Measurements from ENCODE around the gene CRHR1.

The CRHR1 gene

DNA sequence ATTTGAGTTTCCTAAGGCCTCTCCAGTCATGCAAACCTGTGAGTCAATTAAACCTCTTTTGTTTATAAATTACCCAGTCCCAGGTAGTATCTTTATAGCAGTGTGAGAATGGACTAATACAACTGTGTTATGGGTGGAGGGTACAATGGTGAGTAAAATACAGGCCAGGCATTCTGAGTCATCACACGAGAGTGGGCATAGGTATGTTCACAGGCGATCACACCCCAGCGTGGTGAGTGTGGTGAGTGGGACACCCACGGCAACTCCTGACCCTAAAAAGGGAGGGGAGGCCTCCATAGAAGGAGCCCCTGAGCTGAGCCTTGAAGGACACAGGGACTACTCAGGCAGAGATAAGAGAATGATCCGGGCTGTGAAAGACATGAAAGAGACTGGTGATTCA is 87.6 kb downstream of the CRHR1 start:
- DNase-seq, result no peak

DNA sequence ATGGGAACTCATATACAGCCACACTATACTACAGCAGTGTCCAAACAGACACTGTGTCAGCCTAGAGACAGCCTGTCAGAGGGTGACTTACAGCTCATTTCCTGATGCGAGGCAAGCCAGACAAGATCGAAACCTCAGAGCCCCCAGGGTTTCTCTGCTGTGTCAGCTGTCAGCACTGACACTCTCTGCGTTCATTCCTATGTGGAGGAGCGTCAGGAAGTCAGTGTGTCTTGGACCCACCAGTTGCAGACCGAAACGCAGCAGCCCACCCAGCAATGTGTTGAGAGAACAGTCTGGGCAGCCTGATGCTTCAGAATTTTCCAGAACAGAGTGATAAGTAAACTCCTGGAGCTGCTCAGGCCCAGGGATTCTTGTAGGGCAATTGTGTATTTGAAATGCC is 89.6 kb downstream of the CRHR1 start:
- no peak for DNase-seq

DNA sequence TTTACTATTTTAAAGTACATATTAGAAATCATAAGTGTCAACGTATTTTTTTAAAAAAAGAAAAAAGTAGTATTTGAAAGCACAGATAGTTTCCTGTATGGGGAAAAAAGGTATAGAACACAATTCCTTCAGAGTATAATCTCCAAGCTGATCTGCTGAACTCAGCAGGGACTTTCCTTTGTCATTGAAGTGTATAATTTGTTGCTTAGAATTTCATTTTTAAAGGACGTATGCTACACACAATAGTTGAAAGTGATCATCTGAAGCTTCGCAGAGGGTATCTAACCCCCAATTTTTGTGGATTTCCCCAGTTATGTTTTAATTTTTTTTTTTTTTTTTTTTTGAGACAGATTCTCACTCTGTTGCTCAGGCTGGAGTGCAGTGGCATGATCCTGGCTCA is 90.0 kb downstream of the CRHR1 start:
- DNase-seq, result no peak

DNA sequence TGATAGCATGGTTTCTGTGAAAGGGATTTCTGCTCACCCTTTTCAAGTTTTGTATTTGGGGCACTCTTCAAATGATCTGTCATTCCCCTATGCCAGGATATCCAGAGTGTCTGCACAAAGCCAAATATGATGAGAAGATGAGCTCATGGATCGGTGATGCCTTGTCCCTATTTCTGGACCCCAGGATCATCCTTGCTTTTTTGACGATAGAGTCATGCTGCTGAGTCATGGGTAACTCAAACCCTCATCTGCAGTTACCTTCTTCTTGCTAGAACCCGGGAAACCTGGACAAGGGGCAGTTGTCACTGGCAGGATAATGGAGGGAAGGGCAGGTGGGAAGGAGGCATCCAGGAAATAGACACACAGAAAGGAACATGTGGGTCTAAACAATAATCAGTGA is 92.4 kb downstream of the CRHR1 start:
- no peak for DNase-seq

DNA sequence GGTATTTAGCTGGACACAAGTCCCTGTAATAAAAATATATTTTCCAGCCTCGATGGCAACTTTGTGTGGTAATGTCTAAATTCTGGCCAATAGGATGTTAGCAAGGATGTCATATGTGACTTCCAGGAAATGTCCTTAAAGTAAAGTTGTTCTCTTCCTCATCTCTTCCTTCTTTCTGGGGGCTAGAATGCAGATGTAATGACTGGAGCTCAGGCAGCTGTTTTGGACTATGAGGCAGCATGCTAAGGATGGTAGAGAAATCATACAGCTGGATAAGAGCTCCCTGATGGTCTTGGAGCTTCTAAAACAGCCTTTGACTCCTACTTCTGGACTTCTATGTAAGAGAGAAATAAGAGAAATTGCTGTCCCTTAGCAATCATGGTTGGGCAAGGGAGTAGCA is 93.3 kb downstream of the CRHR1 start:
- DNase-seq, result no peak

DNA sequence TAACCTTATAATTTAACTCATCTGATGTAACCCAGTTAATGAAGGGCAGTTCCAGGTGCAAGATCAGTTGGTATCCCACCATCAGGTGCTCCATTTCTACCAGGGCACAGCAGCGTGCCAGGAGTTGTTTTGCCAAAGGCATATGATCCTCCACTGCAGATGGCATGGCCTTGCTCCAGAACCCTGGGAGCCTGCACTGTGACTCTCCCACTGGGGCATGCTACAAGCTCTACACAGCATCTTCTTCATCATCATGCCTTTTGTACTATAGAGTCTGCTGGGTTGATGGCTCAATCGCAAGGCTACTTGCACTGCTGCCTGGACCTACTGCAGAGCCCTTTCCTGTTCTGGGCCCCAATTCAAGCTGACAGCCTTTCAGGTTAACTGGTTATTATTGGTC is 98.9 kb downstream of the CRHR1 start:
- no peak for DNase-seq
